ENCODE measurements around the gene PARD3B.

Gene PARD3B

GRCh38 chr2:205496772-205497171 is 951.5 kb downstream of the PARD3B start:
- no peak for DNase-seq

DNA sequence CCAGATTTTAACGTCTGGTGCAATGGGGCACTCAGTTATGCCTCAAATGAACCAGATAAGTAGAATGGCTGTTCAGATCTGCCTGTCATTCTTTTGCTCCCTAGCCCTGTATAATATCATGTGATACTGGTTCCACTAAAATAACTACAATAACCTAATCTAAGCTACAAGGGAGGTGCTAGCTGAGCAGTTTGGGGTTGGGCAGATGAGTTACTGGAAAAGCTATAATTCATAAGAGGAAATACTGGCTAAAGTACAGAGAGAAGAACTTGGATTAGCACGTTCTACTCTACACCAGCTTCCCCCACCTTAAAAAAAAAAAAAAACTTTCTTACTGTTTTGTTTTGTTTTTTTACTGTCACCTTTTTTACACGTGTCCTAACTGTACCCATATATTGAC is 953.7 kb downstream of the PARD3B start:
- no peak for DNase-seq

DNA sequence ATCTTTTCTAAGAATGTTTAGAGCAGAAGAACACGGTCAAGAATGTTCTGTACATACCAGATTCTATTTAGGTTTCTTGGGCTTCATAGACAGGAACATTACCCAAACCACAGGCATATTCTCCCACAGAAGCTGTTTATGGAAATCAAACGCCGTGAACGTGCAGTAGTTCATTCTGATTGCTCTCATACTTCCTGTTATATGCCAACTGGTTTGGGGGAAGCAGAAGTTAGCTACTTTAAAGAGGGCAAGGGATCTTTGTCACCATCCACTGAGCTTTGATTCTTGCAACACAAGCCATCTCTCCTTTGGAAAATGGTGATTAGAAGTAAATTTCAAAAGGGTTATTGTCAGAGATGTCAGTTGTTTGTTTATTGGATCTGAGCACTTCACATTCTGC is 954.8 kb downstream of the PARD3B start:
- DNase-seq, result no peak

DNA sequence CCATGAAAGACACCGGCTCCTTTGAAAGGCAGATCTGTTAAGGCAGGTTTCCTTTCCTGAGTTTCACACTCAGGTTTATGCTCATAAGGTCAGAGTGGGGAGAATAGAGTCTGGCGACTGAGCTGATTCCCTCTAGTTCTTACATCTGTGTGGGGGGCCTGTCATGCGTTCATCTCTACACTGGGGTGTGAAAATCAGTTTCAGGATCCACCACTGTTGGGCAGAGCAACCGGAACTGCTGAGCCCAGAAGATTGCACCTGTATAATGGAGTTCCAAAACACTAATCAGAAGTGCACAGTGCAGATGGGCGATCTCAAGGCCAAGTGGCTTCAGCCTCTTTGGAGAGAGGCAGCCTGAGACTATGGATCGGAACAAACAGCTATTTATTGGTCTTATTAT is 955.7 kb downstream of the PARD3B start:
- no peak for DNase-seq

- no peak for DNase-seq
Measured at GRCh38 chr2:205501826-205502225, 956.6 kb downstream of the PARD3B start.

DNA sequence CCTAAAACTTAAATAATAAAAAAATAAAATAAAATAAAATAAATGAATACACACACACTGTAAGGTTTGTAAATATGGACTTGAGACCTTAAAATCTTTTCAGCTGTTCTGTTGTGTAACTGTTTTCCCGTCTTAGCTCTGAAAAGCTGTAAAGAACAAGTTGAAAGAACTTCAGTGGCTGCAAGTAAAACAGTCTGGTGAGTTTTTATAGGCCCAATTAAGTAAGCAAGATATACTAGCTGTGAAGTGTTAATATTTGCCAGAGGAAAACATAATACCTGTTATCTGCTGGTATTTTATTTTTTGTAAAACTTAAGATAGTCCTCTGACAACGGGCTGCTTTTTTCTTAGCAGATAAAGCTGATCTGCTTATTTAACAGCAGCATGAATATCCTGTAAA is 960.1 kb downstream of the PARD3B start:
- no peak for DNase-seq

- DNase-seq, result no peak
Measured at GRCh38 chr2:205509655-205510054, 964.4 kb downstream of the PARD3B start.

- DNase-seq, result no peak
Measured at GRCh38 chr2:205510345-205510744, 965.1 kb downstream of the PARD3B start.

GRCh38 chr2:205511221-205511620 is 965.9 kb downstream of the PARD3B start:
- DNase-seq, result no peak

- DNase-seq, result no peak
Measured at GRCh38 chr2:205511641-205512040, 966.4 kb downstream of the PARD3B start.

DNA sequence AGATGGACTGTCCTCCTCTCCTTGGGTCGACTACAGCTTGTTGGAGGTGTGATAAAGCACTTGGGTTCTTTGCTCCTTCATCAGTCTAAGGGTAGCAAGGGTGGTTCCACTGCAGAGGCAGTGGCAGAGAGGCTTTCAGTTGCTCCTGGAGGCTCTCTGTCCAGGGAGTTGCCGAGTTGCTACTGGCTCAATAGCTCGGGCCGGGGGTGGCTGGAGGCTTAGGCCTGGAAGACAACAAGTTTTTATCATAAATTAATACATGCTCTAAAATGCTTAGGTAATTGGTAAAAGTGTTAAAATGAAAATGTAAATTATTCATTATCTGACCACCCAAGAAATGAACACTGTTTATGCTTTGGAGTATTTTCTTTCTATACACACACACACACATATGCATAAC is 975.0 kb downstream of the PARD3B start:
- no peak for DNase-seq

DNA sequence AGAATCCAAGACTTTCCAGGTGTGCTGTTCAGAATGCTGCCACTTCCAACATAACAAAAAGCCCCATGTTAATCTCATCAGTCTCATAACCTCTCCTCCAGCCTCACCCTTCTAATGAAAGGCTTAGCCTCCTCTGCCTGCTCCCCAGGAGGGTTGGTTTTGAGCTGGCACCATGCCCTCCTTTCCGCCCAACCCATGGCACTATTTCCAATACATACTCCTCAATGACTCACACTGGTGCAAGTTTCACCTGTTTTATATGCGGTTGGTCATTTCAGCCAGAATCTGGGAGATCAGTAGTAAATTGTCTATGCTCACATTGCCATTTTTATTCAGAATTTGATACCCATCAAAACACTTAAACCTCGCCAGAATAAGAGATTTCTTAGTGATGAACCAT is 979.4 kb downstream of the PARD3B start:
- no peak for DNase-seq

DNA sequence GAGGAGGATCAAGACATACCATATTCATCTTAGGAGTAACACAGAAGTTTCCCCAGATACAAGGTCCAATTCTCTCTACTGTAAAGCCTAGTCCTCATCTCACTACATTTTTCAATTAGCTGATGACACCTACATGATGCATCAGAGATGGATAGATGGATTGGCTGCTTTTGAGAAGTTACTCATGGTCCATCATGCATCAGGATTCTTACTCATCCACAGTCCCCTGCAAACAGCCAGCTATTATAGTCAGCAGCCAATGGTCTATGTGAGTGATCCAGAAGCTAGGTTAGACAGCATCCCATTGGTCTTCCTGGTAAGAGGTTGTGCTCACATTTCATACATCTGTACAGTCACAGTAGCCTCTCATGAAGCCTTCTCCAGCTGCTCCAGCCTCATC is 982.5 kb downstream of the PARD3B start:
- peak in 1 of 2 experiments; percentile 19 for DNase-seq

DNA sequence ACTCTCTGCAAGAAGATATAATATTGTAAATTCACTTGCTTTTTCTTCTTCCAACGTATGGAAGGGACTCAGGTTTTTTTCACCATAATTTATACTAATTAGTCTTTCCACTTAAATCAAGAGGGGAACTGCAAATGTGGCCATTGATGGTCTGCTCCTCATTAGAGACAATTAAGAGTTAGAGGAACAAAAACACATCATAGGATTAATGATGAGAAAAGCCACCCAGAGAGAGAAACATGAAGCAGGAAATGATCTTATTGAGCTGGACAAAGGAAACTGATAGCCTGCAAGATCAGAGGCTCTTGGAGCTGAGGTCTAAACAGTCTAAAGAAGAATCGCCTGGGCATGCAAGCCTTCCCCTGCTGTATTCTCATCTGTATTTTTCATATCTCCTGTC is 985.8 kb downstream of the PARD3B start:
- no peak for DNase-seq

- no peak for DNase-seq
Measured at GRCh38 chr2:205531489-205532148, 986.3 kb downstream of the PARD3B start.

DNA sequence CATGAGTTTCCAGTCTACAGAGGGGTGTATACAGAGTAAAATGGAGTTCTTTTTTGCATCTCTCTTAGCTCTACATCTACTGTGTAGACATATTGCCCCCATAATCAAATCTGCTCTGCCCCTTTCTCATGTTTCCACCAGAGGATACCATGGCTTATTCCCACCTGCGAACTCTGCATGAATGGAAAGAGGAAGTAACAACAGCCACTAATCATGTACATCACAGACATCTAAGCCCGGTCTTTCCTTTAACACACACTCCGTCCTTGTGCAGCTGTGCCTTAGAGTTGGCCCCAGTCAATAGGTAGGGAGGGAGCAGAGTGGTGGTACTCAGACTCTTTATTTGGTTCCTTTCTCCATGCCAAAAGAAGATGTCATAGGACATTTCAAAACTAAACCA is 989.7 kb downstream of the PARD3B start:
- no peak for DNase-seq

DNA sequence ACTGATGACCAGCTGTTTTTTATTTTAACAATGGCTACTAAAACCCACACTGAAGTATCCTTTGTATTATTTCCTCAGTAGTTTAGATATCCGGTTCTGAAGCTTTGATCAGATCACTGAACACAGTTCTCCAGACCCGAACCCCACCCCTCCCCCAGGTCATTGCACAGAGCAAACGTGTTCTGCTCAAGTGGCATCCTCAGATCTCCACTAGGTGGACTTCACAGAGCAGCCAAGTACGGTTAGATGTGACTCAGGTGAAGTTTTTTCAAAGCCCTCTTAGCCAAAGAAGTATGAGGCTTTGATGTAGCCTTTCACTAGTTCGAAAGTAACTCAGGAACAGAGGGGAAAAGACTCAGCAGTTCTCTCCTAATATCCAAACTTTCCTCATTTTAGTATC is 994.3 kb downstream of the PARD3B start:
- DNase-seq, result no peak

DNA sequence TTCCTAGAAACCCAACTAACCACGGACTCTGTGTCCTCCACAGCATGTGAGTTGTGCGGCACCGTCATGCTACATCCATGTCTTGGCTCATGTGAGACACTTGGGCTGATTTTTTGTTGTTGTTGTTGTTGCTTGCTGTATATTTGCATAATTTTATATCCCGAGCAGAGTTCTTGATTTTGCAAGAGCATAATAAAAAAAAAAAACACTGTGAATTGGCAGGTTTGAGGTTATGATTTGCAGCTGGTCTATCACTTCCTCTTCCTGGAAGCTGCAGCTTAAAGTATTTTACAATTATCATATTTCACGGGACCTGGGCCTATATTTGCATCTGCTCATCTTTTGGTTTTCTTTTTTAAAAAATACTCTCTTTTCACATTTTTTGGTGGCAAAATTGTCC is 994.8 kb downstream of the PARD3B start:
- no peak for DNase-seq

DNA sequence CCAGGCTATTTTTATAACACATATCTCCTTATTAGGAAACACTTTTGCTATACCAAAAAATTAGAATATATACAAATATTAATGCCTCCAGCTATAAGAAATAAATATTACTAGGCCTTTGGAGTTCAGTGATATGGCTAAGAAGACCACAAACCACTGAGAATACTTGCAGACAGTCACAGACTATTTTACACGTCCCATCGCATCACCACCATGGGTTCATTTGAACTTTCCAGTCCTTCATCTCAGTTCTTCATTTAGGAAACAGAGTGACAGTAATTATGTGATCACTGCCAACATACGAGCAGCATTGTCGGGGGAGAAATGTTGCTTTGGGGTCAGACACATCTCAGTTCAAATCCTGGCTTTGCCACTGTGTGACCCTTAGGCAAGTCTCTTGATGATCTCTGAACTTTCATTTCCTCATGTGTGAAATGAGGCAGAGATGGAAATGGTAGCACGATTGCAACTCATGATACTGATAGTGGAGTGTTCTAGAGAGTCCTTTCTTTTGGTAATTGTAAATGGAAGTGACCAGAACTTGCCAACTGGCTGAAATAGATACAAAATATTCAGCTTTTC is 998.1 kb downstream of the PARD3B start:
- no peak for DNase-seq

- DNase-seq, result no peak
Measured at GRCh38 chr2:205543937-205544702, 998.8 kb downstream of the PARD3B start.

GRCh38 chr2:205545971-205546816 is 1000.9 kb downstream of the PARD3B start:
- DNase-seq, result no peak

DNA sequence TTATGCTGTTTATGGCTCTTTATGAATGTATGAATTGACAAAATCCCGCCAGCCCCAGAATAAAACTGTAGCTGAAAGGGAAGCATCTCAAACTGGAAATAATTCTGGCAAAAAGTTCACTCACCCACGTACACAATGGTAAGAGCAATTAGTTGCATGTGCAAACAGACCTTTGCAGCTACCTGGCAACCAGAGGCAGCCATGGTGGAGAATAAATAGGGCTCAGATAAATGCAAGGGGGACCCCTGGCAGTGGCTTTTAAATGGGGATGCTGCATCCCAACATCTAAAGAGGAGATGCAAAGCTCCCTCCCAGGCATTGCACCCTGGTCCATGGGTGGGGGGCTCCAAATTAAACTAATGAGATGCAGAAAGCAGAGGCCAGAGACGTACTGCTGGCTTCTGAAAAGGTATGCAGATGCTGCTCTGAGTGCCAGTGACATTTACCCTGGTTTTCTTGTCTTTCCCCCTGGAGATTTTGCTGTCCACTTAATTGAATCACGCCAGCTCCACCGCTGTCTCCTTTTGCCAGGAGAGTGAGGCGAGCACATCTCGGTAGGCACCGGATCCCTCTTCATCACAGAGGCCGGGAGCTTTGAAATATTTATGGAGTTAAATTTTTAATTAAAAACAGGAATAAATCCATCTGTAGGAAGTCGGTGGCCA is 1010.4 kb downstream of the PARD3B start:
- no peak for DNase-seq

GRCh38 chr2:205556357-205556756 is 1011.1 kb downstream of the PARD3B start:
- no peak for DNase-seq
